HG03060 (cell line): Measurements from ENCODE around the gene ENTHD1.

Experiments
- ATAC-seq: cut with Tn5 transposase; IDR thresholded peaks from one replicate; pipeline ENCODE4 v1.9.1; 2021; ENCODE audit warnings: low read depth, moderate number of reproducible peaks; ENCODE audit not compliant: unreplicated experiment

Gene ENTHD1, protein sequence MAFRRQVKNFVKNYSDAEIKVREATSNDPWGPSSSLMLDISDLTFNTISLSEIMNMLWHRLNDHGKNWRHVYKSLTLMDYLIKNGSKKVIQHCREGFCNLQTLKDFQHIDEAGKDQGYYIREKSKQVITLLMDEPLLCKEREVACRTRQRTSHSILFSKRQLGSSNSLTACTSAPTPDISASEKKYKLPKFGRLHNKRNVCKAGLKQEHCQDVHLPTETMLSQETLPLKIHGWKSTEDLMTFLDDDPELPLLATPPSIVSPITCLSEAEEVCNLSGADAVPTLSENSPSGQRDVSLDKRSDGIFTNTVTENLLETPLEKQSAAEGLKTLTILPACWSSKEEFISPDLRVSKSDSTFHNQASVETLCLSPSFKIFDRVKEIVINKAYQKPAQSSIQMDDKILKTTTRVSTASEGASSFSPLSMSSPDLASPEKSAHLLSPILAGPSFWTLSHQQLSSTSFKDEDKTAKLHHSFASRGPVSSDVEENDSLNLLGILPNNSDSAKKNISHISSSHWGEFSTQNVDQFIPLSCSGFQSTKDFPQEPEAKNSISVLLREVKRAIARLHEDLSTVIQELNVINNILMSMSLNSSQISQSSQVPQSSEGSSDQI

DNA sequence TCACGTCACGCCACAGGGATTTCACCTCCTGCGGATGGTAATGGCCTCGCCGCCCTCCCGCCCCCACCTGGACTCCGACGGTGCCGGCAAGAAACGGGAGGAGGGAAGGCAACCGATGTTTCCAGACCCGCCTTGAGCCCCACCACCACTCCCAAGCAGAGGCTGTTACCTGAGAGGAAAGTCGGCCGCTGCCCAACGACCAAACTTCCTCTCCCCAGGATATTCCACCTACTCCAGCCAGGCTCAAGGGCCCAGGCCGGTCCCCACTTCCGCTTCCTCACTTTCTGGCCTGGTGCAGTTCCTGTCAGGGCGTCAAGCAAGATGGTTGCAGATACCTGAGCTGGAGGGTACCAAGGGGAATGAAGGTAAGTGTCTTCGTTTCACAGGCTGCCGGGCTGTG is at the start of gene ENTHD1:
Gene ENTHD1, minus strand, starts transcription at position 235 of the 400 bp plus-strand sequence. CDS start 6,012 bp downstream, outside the sequence.
- ATAC-seq = no peak

DNA sequence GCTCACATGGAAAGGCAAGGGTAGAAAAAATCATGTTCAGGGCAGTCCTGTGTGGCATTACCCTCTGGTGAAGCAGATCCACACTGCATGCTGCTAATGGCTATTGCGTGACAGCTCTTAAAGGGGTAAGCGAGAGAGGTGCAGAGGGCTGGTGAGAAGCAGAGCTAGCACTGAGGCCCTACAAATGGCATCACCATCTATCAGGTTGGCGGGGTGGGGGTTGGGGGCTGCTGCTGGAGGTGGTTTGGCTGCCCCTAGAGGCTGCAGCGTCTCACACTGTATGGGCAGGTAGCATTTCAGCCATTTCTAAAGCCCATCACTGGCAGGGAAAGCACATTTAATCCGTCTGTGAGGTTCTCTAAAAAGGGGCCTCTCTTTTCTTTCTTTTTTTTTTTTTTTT is 49.8 kb upstream of the ENTHD1 start:
- no peak for ATAC-seq

DNA sequence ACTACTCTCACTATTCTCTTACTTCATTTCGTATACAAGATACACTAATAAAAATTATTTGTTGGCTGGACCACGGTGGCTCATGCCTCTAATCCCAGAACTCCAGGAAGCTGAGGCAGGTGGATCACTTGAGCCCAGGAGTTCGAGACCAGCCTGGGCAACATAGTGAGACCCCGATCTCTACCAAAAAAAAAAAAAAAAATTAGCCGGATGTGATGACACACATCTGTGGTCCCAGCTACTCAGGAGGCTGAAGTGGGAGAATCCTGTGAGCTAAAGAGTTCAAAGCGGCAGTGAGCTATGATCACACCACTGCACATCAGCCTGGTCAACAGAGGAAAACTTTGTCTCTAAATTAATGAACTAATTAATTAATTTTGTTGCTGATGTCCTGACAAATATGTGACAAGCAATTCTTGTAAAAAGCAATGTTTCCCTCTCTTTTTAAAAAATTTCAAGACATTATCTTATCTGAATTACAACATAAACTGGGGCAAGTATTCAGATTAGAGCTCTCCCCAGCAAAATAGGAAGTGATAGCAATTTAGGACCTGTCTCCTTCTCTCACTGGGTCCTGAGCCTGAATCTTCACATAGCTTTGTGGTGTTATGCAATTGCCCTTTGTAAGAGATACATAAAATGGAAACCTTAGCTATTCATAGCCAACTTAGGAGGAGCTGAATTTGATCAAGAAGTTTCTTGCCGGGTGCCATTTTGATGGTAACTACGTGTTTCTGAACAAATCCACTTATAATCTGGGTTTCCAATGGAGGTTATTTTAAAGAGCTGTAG is 49.1 kb upstream of the ENTHD1 start:
- ATAC-seq = no peak

DNA sequence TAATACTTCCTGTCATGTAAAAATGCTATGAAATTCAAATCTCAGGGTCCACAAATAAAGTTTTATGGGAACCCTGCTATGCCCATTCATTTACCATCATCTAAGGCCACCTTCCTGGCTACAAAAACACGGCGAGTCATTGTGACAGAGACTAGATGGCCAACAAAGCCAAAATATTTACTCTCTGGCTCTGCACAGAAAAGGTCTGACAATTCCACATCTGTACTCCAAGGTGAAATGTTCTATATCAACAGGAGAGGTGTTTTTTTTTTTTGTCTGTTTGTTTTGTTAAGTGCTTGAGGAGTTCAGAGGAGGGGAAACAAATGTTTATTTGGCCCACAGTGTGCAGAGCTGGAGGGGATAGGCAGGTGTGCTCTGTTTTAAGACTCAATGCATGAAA is 48.0 kb upstream of the ENTHD1 start:
- no peak for ATAC-seq

DNA sequence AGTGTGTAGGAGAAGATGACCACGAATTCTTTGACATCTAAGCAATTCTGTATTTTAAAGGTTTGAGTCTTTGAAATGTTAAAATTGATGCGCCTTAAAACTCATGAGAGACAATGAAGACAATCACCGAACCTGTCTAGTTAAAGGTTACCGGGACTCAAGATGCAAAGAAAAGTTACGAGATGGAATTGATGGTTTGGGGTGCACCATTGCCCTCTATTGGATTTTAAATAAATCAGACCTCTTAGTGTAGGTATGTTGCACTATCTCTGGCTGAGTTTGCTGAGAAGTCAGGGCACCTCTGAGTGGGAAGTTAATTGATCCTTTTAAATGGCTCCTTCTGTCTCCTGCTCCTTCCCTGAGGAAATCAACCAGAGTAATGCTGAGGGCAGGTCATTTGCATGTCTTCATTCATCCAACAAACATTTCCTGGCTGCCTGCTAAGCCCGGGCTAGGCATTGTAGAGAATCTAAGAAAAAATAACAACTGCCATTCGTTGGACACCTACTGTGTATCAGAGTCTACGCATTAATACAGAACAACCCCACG is 47.3 kb upstream of the ENTHD1 start:
- ATAC-seq = no peak

DNA sequence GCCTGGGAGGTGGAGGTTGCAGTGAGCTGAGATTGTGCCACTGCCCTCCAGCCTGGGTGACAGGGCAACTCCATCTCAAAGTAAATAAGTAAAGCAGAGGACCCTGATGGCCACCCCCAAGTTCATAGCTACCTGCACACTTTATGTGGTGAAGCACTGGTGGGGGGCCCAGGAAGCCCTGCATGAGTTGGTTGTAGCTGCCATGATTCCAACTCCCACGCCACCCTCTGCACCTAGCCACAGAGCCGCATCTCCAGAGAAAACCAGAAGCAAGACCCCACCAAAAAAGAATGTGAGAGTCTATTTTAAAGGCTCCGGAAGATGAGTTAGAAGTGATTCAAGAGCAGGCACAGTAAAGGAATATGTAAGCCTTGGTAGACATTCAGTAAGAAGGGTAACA is 46.3 kb upstream of the ENTHD1 start:
- ATAC-seq = no peak

DNA sequence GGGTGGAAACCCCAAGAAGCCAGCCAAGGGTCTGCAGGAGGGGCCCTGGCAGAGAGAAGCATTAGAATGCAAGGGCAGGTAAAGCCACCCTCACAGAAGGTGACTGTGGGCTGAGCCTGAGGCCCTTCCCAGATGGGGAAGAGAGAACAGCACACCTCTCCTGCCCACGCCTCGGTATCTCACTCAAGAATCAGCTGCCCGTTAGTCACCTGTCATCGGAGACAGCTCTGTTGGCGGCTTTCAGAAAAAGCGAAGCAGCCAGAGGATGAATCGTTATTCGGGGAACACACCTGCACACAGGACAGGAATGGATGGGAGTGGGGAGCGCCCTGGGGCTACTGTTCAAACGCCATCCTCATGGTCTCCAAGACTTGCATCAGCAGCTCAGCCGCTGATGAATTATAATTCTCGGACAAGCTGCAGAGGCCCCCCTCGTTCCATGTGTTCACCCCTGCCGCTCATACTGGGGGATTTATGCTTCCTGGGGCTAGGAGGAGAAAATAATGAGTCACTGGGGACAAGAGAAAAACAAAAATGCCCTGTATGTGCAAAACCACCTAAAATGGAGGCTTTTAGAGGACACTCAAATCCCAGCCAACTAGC is 45.0 kb upstream of the ENTHD1 start:
- ATAC-seq = no peak

DNA sequence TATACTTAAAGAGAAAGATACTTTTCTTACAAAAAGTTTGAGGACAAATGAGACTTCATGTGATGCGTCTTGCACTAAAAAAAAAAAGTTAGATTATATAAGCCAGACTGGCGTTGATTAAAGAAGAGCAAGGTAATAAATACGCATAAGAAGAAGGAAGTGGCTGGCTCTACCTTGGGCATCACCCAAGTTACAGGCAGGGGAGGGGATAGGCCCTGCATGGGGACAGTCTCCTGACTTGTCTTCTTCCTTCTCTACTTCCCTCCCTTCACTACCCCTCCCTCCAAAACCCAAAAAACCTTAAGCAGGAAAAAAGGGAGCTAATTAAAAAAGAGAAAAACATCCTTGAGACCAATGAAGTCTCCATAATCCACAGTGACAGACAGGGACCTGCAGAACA is 44.3 kb upstream of the ENTHD1 start:
- ATAC-seq = no peak

DNA sequence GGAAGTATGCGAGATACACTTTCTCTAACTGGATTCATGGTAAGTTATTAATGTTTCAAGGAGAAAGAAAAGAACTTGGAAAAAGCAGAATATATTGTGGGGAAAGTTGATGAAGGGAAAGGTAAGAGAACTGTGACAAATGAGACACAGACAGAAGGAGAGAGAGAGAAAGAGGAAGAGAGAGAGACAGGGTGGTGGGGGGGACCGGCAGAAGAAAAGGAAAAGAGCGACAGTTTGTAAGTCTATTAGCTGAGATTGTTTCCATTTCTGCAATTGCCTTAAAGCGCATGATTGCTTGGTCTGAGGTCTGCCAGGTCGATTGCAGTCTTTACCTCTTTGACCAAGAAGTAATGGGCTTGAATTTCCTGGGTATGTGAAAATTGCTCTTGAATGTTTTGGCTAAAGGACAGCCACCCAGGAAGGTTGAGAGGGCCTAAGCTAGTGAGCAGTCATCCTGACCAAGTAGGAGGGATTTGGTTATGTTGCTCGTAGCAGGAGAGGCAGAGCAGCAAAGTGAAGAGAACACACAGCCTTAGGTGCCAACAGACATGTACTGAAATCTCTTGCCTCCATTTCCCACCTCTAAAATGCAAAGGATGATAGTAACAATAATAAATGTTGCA is 43.1 kb upstream of the ENTHD1 start:
- no peak for ATAC-seq

DNA sequence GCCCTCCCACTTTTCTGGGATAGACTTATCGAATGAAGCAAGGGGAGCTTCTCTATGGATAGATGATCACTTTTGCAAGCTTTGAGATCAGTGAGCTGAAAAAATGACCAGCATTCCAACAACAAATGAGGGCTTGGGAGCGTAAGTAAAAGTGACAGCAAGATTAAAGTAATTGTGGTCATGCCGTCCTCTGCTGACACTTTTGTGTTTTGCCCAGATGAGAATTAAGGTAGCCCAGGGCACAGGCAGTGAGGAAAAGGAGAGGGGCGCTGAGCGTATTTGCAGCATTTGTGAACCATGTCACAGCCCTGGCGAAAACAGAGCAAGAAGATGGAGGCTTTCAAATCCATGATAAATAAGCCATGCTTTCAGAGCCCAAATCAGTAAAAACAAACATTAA is 42.1 kb upstream of the ENTHD1 start:
- ATAC-seq = no peak

DNA sequence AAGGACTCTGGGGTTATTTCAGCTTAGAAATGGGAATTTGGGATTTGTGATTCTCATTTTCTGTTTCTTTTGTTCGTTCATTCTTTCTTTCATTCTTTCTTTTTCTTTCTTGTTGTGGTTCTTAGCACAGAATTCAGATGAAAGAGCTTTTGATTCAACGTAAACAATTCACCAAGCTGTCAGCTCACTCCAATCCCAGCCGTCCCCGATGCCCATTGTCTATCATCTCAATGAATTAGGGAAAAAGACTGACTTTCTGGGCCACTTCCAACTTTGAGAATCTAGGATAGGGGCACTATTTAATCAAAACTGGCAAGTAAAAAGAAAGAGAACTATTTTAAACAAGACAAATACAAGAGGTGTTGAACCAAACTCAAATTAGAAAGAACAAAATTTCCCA is 41.6 kb upstream of the ENTHD1 start:
- no peak for ATAC-seq

DNA sequence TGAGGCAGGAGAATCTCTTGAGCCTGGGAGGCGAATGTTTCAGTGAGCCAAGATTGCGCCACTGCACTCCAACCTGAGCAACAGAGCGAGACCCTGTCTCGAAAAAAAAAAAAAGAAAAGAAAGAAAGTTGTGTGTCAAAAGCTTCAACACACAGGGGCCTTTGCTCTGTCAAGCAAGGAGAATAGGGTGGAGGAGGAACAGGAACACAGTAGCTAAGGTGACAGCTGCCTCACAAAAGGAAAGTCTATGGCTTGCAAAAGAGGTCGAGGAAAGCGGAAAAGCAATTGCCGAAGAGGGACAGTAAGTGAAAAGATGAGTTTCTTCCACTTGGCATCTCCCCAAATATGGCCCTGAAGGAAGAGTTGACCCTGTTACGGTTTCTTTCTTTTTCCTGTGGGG is 40.2 kb upstream of the ENTHD1 start:
- no peak for ATAC-seq

DNA sequence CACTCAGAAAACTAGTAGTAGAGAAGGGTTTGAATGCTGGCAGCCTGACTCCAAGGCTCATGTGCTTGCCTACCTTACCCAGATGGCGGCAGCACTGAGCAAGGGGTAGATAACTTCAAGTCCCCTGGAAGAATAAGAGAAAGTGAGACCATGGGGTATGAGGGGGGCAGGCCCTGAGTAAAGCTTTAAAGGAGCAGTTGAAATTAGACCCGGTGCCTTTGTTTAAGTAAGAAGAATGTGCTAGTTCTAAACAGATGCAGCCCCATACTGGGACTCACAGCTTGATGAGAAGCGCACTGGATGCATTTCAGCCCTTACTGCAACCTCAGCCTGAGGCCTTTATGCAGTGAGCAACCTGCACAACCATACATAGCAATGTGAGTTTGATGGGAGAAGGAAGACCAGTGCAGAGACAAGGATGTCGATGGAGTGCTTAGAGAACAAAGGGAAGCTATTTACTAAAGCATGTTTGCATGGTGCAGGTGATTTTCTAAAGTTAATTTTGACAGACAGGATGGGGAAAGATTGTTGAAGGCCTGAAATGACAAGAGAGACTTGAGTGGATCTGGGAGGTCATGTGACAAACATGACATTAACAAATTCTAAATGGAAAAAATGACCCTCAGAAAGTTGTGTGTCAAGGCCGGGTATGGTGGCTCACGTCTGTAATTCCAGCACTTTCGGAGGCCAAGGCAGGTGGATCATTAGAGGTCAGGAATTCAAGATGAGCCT is 39.5 kb upstream of the ENTHD1 start:
- ATAC-seq = no peak

DNA sequence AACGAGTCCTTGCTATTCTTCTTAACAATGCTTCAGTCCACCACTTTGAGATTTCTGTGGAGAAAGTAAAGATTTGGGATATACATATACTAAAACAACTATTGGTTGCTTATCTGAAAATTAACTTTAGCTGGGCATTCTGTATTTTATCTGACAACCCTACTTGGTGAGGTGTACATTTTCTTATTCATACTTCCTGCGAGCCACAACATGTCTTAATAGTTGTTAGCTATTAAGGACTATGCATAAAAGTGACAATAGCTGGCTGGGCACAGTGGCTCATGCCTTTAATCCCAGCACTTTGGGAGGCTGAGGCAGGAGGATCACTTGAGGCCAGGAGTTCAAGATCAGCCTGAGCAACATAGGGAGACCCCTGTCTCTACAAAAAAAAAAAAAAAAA is 38.6 kb upstream of the ENTHD1 start:
- ATAC-seq = no peak

DNA sequence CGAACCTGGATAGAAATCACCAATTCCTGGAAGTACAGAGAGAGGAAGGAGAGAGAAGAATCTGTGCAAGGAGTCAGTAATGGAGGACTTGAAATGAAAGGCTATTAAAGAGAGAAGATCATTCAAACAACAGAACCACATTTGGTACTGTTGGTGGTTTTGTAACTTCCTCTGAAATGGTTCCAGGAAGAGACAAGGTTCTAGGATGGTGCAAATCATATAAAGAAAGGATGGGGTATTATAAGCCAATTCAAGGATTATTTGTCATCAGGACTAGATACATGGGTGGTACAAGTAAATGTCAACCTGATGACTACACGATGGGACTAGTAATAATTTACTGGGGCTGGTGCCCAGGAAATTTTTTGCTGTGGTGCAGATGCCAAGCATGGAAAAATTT is 37.7 kb upstream of the ENTHD1 start:
- ATAC-seq = no peak

DNA sequence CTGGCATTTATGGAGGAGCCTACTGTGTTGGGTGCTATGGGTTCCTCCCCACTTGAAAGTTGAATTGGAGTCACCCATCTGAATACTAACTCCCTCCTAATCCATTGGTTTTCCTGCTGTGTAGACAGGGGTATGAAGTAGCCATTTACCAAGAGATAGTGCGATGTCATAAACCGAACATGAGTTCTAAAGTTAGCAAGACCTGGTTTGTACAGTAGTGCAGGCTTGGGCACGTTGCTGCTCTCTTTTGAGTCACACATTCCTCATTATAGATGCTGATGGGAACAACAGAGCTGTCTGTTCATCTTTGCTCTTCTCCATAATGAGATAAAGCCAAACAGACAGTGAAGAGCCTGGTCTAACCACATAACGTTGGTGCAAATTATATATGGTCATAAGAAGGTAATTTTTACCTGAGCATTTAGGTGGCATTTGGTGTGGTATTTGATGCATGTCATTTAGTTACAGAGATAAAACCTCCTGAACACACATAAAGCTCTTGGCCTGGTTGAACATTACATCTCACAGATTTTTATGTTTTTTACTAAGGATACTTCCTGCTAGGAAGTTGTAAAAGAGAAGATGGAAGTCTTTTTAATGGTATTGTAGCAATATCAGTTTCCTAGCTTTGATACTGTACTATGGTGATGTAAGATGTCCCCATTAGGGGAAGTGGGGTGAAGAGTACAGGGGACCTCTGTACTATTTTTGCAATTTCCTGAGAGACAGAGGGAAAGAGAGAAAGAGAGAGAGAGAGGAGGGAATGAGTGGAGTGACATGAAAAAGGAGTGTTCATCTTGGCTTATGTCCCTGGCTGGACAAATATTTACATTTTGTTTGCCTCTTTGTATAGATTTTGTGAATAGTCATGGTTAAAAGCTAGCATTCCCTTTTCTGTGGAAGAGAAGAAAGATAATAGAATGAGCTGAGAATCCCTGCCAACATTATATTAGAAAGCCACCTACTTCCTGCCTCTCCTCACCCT is 35.3 kb upstream of the ENTHD1 start:
- ATAC-seq = no peak

DNA sequence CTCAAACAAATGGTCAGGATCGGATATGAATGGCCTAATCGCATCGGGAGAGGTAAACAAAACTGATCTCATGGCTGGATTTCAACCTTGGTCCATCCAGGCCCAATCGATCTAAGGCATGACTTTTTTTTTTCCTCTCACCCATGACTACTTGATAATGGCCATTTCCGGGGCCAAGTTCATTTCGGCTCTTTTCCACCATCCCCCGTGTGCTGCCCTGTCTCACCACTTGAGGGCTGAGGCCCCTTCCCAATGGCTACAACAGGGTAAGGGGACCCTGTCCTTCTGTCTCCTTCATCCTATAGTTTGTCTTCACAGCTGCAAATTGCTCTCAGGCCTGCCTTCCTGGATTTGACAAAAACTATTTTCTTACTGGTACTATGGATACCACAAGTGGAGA is 34.0 kb upstream of the ENTHD1 start:
- ATAC-seq = no peak

DNA sequence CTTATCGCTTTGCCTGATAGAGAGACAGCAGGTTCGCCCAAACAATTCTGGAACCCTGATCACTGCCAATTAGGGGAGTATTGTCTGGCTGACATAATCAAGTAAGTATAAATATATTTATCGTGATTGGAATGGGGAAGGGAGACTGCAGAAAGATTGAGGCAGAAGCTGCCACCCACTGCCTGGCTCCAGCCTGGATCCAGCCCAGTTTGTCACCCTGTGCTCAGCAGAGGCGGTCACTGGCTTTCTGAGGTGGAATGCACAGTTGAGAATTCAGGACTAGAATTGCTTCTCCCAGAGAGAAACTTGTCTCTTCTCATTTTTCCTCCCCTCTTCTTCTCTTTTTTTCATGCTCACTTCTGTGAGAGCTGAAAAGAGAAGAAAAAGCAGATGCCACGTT is 33.2 kb upstream of the ENTHD1 start:
- ATAC-seq = no peak
